ENCODE measurements around the gene MACROD1.
A peak's percentile ranks its signal among the peaks of the same experiment; 100 is the strongest.

MACROD1 gene

GRCh38 chr11:64035576-64035975, 130.3 kb downstream of the MACROD1 start, which contains the start of gene FLRT1:
FLRT1 (plus strand) TSS chr11:64035931; CDS start chr11:64116268, 80,337 bp downstream.
- DNase-seq (ENCODE audit: low read depth) = no peak

DNA sequence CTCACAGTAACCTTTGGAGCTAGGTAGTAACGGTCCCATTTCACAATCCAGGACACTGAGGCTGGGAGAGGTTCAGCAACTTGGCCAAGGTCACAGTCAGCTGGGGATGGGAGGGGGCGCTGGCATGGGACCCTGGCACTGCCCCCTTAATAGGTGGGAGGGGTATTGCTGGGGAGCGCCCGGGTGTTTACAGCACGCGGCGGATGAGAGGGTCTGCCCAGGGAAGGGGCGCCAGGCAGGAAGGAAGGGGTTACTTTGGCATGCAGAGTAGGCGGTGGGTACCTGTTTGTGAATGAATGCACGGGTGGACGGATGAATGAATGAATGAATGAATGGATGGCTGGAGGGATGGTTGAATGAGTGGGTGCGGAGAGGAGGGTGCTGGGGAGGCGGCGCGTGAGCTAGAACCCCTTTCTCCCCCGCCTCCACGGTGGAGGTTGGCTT, 130.8 kb downstream of the MACROD1 start:
- DNase-seq (ENCODE audit: low read depth) = no peak

DNA sequence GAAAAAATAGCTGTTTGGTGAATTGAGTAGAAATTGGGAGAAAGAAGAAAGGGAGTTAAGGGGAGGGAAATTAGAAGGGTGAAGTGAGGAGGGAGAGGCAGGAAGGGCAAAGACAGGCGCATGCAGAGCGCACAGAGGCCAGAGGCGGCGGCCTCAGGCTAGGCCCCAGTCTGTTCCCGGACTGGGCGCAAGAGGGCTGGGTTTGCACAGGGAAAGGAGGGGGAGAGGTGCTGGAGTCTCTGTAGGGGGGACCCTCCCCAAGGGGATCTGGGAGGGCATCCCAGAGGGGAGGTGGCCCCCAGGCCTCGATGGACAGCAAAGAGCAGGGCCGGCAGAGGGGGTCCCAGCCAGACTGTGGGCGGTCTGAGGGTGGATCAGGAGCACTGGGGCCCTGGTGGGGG, 131.5 kb downstream of the MACROD1 start:
- DNase-seq (ENCODE audit: low read depth) = no peak

DNA sequence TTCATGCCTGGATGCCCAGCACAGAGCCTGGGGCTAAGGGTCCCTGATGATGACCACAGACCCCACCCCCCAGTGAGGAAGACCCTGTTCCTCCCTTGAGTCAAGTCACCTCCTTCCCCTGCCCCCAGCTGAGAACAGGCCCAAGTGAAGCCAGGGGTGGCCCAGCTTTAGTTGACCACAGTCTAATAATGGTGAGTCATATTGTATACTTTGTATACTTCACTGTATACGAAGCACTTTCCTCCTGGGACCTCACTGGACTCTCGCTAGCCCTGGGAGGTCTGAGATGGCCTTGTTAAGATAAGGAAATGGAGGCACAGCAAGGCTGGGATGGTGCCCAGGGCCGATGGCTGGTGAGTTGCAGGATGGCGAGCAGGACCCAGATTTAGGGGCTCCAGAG, 133.9 kb downstream of the MACROD1 start:
- peak; percentile 51 for DNase-seq (ENCODE audit: low read depth)

- no peak for DNase-seq (ENCODE audit: low read depth)
These were observed 134.9 kb downstream of the MACROD1 start for GRCh38 chr11:64031001-64031400.

GRCh38 chr11:64029773-64030172, 136.1 kb downstream of the MACROD1 start:
- DNase-seq (ENCODE audit: low read depth) = no peak

- DNase-seq (ENCODE audit: low read depth) = no peak
These were observed 137.4 kb downstream of the MACROD1 start for GRCh38 chr11:64028398-64029115.

DNA sequence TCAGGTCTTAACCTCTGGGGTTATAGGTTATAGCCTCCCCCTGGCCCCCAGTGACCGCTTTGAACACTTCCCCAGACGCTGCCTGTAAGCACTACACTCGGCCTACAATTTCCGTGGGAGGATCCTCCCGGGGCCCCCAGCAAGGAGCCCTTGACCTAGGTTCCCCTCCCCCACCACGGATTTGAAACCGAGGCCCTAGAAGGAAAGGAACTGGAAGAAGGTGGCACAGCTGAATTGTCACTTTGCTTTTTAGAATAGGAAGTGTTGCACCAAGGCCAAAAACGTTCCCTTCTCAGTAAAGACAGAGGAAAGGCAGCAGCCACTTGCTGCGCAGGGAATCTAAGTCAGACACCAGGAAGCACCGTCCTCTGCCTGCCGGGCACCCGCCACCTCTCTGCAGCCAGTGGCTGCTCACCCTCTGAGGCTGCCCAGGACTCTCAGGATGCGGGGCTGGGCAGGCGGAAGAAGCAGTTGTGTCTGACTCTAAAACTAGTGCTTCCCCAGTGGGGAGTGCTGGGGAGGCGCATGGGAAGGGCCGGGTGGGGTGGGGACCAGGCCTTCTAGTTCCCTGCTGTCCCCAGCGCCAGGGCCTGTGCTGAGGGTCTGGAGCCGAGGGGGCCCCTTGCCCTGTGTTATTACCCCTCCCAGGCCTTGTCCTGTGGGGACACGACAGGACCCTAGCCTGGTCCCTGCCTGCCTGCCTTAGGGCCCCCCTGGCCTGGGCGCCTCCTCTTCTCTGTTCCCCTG, 138.1 kb downstream of the MACROD1 start:
- DNase-seq (ENCODE audit: low read depth) = no peak

GRCh38 chr11:64026575-64027205, 139.2 kb downstream of the MACROD1 start:
- no peak for DNase-seq (ENCODE audit: low read depth)

DNA sequence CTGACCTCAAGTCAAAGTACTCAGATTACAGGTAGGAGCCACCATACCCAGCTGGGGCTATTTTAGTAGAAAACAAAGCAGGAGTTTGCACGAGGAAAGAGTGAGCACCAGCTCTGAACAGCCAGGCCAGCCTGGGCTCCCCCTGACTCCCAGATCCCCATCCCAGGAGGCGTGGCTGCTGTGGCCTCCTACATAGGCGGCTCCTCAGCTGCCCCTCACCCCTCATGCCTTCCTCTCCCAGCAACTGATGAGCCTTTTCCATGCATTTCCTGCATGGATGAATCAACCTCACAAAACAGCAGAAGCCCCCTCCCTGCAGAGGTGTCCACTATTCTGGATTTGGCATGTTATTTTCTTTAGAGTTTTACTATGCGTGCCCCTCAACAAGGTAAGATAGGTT, 140.7 kb downstream of the MACROD1 start:
- DNase-seq (ENCODE audit: low read depth) = no peak

GRCh38 chr11:64023712-64024710, 141.9 kb downstream of the MACROD1 start:
- no peak for DNase-seq (ENCODE audit: low read depth)

- no peak for DNase-seq (ENCODE audit: low read depth)
These were observed 143.7 kb downstream of the MACROD1 start for GRCh38 chr11:64022125-64022784.

DNA sequence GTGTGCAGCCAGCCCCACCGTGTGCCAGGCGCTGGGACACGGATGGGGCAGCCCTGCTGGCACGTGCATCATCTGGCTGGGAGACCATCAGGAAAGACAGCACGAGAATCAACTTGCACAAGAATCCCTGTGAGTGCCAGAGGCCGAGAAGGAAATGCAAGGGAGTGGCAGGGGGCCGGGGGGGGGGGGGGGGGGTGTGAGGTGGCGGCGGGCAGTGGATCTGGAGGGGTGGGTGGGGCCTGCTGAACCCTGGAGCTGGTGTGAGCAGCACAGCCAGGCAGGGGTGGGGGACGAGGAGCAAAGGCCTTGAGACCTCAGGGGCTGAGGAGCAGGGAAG, 144.2 kb downstream of the MACROD1 start:
- DNase-seq (ENCODE audit: low read depth) = no peak

DNA sequence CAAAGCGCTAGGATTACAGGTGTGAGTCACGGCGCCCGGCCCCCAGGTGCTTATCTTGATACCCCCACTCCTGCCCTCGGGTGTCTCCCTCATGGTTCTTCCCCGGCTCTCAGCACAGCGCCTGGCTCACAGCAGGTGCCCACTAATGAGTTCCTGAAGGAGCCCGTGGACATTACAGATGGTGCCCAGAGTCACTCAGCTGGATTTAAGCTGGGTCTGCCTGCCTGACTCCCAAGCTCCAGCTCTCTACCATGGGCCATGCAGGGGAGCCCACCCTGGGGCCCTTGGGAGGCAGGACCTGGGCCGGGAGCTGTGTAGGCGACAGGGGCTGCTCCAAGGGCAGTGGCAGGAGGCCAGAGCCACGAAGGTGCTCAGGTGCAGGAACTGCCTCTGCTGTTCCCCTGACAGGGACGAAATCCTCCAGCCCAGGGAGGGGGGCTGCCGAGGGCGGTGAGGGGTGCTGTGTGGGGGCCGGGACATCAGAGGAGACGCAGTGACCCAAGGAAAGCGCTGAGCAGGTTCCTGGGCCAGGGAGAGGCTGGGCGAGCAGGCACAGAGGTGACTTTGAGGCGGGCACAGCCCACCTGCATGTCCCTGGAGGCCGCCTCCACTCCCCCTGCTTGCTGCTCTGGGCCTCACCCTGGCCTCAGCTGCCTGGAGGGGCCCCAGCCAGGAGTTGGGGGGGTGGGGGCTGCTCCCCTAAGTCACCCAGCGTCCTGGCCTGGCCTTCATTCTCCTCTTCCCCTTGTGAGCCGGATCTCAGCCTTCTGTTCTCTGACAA, 144.7 kb downstream of the MACROD1 start:
- DNase-seq (ENCODE audit: low read depth) = no peak

- DNase-seq (ENCODE audit: low read depth) = no peak
These were observed 146.5 kb downstream of the MACROD1 start for GRCh38 chr11:64019106-64020037.

DNA sequence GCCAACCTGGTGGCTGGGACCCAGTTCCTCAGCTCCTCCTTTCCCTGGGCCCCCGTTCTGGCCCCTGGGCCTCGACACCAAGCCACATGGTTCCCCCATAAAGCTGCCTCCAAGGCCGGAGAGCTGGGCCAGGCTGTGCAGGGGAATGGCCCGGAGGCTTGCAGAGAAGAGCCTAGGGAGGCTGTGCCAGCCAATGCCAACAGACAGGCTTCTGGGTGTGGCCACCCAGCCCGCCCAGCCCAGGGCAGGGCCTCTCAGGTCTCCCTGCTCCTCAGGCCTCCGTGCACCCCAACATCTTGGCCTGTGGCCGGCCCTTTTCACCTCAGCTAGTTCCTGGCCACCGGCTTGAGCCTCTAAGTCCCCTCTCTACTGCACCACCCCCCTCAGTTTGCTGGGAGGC, 147.6 kb downstream of the MACROD1 start:
- no peak for DNase-seq (ENCODE audit: low read depth)

DNA sequence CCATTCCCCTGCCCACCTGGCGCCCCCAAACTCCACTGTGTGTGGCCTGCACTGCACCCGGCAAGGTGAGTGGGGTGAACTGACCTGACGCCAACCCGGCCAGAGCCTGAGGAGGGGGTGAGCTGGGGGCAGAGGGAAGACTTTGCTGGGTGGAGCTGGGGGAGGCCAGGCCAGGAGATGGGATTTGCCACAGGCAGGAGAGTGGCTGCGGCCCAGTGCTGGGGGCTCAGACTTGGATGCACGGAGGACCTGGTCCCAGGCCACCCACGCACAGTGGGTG, 148.0 kb downstream of the MACROD1 start:
- no peak for DNase-seq (ENCODE audit: low read depth)

GRCh38 chr11:64015935-64016845, 149.7 kb downstream of the MACROD1 start:
- no peak for DNase-seq (ENCODE audit: low read depth)

DNA sequence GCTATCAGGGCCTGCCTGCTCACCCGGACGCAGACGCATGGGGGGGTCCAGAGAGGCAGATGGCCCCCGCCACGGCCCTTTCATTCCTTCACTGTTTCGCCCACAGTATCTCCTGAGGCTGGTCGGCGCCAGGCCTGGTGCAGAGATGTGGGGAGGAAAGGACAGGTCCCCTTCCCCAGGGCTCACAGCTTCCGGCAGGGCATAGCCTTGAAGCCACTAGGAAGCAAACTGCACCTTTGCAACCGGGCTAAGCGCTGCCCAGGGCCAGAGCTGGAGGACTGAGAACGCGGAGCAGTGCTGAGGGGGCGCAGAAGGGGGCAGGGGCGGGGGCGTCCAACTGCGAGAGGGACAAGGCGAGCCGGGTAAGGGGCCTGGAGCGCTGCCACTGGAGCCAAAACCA, 150.4 kb downstream of the MACROD1 start:
- DNase-seq (ENCODE audit: low read depth) = no peak
